Stimulated activated CD4-positive, alpha-beta T cell treated with anti-CD3 and anti-CD28 coated beads, Interleukin-2, amount 100 ng/mL, for 4 hours (primary cell): Measurements from ENCODE around the gene SERAC1.
A peak's percentile ranks its signal among the peaks of the same experiment; 100 is the strongest.
"Not testable (repeated sequence)": the region's sequence is repeated elsewhere in the genome, so short reads cannot be mapped to it uniquely, and the experiment has no call there.

ENCODE experiments used
- DNase-seq: peaks from one replicate; pipeline ENCODE4 v3.0.0-alpha.2; 2020; ENCODE audit warnings: low read depth

SERAC1 gene

DNA sequence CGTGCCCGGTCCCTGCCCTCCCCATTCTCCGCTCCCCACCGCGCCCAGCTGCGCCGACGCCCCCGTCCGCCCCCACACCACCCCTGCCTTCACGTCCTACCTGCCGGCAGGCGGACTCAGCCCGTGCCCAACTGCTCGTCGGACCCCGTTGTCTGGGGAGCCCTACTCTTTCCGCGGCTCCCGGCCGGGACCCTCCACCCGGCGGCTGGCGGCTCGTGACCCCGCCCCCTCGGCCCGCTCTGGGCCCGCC lies at the start of gene SERAC1:
Gene SERAC1, minus strand, starts transcription at position 223 of the 250 bp plus-strand sequence. CDS start 9,899 bp downstream, outside the sequence.
- no peak for DNase-seq

DNA sequence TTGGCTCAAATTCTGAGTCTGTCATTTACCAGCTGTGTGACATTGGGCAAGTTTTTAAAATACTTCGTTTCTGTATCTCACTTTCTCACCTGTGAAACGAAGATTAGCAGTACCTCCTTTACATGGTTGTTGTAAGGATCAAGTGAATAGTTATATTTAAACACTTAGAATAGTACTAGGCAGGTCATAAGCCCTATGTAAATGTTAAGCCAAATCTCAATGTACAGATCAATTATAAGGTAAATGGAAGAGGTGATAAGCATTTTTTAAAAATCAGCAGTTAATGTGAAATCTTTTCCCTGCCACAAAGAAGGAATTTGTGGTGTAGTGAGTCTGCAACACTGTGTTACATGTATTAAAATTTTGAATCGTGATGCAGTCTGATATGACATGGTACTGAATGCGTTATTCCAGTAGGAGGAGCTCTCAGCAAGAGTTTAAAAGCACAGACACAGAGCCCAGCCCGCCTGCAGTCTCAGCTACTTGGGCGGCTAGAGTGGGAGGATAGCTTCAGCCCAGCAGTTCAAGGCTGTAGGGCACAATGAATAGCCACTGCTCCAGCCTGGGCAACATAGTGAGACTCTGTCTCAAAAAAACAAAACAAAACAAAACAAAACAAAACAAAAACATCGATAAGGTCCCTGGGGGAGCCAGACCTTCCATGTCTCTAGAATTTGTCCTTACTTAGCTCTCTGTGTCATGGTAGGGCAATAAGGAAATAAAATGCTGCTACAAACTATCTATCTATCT lies 46.0 kb upstream of the SERAC1 start:
- peak; percentile 38 for DNase-seq

- DNase-seq: no peak
These were observed 43.4 kb upstream of the SERAC1 start for GRCh38 chr6:158211273-158212055.

DNA sequence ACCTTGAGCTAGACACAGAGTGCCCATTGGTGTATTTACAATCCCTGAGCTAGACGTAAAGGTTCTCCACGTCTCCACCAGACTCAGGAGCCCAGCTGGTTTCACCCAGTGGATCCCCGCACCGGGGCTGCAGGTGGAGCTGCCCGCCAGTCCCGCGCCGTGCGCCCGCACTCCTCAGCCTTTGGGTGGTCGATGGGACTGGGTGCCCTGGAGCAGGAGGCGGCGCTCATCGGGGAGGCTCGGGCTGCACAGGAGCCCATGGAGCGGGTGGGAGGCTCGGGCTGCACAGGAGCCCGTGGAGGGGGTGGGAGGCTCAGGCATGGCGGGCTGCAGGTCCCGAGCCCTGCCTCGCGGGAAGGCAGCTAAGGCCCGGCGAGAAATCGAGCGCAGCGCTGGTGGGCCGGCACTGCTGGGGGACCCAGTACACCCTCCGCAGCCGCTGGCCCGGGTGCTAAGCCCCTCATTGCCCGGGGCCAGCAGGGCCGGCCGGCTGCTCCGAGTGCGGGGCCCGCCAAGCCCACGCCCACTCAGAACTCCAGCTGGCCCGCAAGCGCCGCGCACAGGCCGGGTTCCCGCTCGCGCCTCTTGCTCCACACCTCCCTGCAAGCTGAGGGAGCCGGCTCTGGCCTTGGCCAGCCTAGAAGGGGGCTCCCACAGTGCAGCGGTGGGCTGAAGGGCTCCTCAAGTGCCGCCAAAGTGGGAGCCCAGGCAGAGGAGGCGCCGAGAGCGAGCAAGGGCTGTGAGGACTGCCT lies 41.7 kb upstream of the SERAC1 start:
- not testable (repeated sequence) for DNase-seq

DNA sequence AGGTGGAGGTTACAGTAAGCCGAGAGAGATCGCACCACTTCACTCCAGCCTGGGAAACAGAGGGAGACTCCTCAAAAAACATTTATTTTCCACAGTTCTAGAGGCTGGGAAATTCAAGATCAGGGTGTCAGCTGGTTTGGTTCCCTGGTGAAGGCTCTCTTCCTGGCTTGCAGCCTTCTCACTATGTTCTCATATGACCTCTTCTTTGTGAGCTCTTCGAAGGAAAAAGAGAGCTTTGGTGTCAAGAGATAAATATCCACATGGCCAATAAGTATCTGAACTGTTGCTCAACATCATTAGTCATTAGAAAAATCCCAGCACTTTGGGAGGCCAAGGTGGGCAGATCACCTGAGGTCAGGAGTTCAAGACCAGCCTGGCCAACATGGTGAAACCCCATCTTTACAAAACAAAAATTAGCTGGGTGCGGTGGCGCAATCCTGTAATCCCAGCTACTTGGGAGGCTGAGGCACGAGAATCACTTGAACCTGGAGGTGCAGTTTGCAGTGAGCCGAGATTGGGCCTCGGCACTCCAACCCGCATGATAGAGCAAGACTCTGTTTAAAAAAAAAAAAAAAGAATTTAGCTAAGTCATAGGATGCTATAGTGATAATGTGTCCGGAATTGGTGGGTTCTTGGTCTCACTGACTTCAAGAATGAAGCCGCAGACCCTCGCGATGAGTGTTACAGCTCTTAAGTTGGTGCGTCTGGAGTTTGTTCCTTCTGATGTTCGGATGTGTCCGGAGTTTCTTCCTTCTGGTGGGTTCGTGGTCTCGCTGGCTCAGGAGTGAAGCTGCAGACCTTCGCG lies 40.4 kb upstream of the SERAC1 start:
- not testable (repeated sequence) for DNase-seq

DNA sequence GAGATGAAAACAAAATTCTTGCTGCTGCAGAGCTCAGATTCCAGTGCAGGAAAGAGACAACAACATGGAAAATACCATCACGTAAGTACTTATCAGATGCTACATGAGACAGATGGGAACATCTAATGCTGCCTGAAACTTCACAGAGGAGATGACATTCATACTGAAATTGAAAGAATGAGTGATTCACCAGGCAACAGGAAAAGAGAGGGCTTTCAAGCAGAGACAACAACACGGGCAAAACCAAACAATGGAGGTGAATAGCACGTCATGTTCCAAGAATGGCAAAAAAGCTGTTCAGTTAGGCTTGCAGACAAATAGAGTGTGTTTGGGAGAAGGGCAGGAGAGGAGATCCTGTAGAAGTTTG lies 39.3 kb upstream of the SERAC1 start:
- no peak for DNase-seq

DNA sequence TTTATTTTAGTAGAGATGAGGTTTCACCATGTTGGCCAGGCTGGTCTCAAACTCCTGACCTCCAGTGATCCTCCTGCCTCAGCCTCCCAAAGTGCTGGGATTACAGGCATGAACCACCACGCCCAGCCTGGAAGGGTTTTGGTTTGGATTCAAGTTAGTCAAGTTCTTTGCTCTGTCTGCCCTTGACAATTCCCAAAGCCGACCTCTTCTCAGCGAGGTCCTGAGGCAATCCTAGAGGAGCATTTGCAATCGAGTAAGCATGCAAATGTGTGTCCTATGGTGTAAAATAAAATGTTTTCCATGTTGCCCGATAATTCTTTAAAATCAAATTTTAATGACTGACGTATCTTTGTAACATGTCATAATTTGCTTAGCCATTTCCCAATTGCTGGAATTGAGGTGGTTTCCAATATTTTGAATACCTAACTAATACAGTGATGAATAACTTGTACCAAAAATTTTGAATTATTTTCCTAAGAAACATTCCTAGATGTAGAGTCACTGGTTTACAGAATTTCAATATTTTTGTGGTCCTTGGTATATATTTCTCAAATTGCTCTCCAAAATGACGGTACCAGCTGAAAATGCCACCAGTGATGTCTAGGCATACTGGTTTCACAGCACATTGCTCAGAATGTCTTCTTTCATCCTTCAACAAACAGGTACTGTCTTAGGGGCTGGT lies 38.8 kb upstream of the SERAC1 start:
- DNase-seq: no peak

DNA sequence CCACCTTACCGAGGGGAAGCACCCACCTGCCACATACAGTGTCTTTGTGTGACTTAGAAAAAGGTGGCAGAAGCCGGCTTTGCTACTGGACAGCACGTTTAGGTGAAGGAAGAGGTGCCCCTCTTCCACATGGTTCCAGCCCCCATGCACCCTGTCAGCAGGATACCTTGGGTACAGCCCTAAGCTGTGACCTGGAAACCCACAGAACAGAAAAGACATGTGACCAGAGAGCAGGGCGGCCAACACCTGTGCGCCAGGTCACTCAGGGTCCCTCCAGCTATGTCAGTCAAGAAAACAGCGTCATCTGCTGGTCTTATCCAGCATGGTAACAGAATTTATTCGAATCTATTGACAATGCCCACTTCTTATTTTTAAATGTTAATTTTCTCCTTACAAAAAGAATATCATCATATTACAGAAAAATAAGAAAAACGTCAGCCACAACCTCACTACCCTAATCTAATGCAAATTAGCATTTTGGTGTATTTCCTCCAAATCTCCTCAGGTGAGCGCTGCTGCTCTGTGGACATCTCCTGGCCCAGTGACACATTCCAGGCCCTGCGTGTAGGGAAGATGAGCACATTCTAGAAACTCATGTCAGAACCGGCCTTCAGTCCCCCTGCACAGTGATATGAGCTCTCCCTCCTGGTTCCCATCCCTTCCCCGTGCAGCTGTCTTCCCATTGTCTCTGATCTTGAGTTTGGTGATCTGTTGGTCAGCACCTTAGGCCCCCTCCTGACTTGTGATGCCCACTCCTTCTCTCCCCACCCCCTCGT lies 37.3 kb upstream of the SERAC1 start:
- DNase-seq: no peak

DNA sequence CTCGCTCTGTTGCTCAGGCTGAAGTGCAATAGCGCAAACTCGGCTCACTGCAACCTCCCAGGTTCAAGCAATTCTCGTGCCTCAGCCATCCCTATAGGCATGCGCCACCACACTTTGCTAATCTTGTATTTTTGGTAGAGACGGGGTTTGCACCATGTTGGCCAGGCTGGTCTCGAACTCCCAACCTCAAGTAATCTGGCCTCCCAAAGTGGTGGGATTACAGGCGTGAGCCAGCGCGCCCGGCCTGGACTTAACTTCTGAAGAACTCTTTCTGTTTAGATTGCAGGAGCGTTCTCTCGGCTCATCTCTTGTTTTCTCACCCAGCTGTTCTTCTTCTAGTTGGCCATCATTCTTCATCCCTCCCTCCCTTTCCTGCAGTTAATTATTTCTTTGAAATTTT lies 30.4 kb upstream of the SERAC1 start:
- DNase-seq: no peak

GRCh38 chr6:158194487-158195280 lies 26.6 kb upstream of the SERAC1 start:
- DNase-seq: no peak

DNA sequence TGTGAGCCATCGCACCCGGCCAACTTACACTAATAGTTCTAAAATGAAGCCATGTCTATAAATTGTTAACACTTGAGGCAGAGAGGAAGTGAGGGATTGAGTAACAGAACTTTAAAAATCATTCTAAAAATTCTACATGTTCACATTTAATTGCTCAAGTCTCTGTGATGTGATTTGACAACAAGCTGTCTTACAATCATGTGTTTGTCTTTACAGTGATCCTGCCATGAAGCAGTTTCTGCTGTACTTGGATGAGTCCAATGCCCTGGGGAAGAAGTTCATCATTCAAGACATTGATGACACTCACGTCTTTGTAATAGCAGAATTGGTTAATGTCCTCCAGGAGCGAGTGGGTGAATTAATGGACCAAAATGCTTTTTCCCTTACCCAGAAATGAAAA lies 23.7 kb upstream of the SERAC1 start:
- no peak for DNase-seq

GRCh38 chr6:158191032-158191431 lies 23.0 kb upstream of the SERAC1 start:
- no peak for DNase-seq

DNA sequence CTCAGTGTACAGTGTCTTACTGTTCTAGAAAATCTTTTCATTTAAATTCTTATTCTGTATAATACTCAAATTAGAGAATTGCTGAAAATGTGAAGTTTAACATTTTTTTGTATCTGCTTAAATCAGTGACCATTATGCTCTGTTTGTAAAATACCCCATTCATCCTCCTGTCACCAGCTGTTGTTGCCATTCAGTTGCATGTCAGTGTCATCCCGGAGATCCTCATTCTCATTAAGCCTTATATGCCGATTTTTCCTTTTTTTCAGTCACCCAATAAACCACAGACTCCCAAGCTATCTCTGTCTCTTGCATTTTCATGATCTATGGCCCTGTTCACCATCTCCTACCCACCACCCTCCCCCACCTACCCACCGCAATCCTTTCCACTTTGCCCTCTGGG lies 20.5 kb upstream of the SERAC1 start:
- DNase-seq: no peak

GRCh38 chr6:158185729-158186456 lies 17.8 kb upstream of the SERAC1 start:
- DNase-seq: no peak

DNA sequence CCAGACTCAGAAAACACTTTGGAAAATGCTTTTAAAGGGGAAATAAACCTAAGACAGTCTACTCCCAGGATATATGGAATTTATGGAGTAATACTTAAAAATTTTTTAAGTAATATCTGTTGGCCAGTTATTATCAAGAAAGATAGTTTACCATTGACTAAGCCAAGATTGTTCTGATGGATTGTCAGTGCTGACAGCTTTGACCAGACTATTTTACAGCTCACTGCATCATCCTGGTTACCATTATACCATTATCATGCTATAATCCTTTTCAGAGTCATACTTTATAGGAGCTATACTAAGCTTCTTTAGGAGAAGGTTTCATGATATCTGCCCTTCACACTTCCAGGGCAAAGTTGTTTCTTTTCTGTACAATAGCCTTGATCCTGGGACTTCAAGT lies 16.5 kb upstream of the SERAC1 start:
- no peak for DNase-seq

GRCh38 chr6:158183174-158183972 lies 15.3 kb upstream of the SERAC1 start:
- not testable (repeated sequence) for DNase-seq

- DNase-seq: not testable (repeated sequence)
These were observed 9.7 kb upstream of the SERAC1 start for GRCh38 chr6:158177712-158178111.

DNA sequence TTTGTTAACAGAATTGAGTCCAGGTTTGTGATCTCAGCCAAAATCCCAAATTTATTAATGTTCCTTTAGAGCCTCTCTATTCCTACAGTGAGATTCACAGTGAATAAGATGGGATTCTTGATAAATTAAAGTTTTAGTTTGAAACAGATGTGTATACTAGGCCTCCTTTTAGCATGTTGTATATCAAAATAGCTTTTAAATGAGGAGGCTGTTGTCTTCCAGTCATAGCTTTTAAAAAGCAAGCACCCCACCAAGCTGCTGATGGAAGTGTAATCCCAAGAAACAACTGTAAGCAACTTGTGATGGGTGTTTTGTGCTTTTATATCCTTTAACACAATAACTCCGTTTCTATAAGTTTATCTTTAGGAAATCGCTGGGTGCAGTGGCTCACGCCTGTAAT lies 7.0 kb upstream of the SERAC1 start:
- DNase-seq: no peak
